Measurements from ENCODE around the gene TMEM131. TPM values are rescaled to one million over a fixed set of nuclear protein-coding genes. Genes with fewer than 3 reads are reported as not detected.
"Not testable (repeated sequence)": the region's sequence is repeated elsewhere in the genome, so short reads cannot be mapped to it uniquely, and the experiment has no call there.

Gene TMEM131
- total RNA-seq, 1 donor from 2014 or later: 35.3 TPM

DNA sequence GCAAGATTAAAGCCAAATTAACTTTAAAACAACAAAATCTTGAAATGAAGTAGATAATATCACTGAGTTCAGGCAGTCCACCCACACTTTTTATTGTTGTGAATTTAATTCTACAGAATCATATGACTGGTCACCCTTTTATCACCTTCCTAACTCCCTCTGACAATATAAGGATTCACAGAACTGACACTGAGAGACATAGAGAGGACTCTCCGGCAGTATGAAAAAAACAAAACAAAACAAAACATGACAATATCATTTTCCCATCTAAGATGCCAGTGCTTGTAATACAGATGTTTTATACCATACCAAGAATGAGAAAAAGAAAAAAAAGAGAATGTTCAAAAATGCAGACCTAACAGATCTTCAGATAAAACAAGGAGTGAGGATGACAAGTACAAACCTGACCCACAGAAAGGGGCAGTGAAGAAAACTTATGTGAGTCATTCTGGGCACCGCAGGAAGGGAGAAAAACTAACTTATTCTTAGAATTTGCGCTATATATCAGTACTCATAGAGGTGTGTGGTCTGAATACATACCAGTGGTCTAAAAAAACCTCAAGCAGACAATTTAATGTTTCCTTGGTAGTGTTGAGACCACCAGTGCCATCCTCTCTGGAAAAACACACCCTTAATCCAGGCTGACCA, 145.7 kb downstream of the TMEM131 start:
- H3K4me2 ChIP-seq (ENCODE audit: low read length): peak overlapping the region; percentile 28
- DNase-seq (ENCODE audit: low read depth) (peak; percentile 65), FAIRE-seq (no peak)
- Mint-ChIP-seq H3K9me3 (ENCODE audit: unreplicated experiment) (no peaks in the 10 kb centered on the region), H3K36me3 (ENCODE audit: low read depth, unreplicated experiment) (peaks cover 4% of the 10 kb centered on the region), H3K27me3 (ENCODE audit: low read depth, unreplicated experiment) (no peaks in the 10 kb centered on the region), H3K27ac (ENCODE audit: unreplicated experiment) (peak overlapping the region; percentile 35), H3K4me3 (ENCODE audit: unreplicated experiment) (no peak overlapping the region), H3K4me1 (ENCODE audit: low read depth, unreplicated experiment) (peaks cover 26% of the 10 kb centered on the region)
- no peaks in the 10 kb centered on the region for H3K36me3 ChIP-seq (ENCODE audit: insufficient read depth, low read length)
- peaks cover 15% of the 10 kb centered on the region for H4K20me1 ChIP-seq (ENCODE audit: insufficient read depth, low read length)
- no peaks in the 10 kb centered on the region for H3K27me3 ChIP-seq (ENCODE audit: insufficient read depth, low read length)
- H3K4me3 ChIP-seq (ENCODE audit: insufficient read depth, low read depth, low read length): no peak overlapping the region
- H3K9ac ChIP-seq (ENCODE audit: low read length): no peak overlapping the region
- peaks cover 15% of the 10 kb centered on the region for H3K79me2 ChIP-seq (ENCODE audit: insufficient read depth, low read length)
- TF ChIP-seq EZH2 (IDR thresholded peaks at IDR 0.05; ENCODE audit: insufficient read depth, low read length): no peak
- TF ChIP-seq, protein P1, sequence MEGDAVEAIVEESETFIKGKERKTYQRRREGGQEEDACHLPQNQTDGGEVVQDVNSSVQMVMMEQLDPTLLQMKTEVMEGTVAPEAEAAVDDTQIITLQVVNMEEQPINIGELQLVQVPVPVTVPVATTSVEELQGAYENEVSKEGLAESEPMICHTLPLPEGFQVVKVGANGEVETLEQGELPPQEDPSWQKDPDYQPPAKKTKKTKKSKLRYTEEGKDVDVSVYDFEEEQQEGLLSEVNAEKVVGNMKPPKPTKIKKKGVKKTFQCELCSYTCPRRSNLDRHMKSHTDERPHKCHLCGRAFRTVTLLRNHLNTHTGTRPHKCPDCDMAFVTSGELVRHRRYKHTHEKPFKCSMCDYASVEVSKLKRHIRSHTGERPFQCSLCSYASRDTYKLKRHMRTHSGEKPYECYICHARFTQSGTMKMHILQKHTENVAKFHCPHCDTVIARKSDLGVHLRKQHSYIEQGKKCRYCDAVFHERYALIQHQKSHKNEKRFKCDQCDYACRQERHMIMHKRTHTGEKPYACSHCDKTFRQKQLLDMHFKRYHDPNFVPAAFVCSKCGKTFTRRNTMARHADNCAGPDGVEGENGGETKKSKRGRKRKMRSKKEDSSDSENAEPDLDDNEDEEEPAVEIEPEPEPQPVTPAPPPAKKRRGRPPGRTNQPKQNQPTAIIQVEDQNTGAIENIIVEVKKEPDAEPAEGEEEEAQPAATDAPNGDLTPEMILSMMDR (IDR thresholded peaks at IDR 0.05; ENCODE audit: insufficient read depth, low read depth, low read length): no peak
- H2AFZ ChIP-seq (ENCODE audit: low read depth, low read length): no peak overlapping the region
- no peak overlapping the region for H3K27ac ChIP-seq (ENCODE audit: low read depth, low read length)
- H3K4me1 ChIP-seq (ENCODE audit: insufficient read depth, low read length): peaks cover 9% of the 10 kb centered on the region
- H3K9me3 ChIP-seq (ENCODE audit: insufficient read depth, low read depth, low read length): no peaks in the 10 kb centered on the region

DNA sequence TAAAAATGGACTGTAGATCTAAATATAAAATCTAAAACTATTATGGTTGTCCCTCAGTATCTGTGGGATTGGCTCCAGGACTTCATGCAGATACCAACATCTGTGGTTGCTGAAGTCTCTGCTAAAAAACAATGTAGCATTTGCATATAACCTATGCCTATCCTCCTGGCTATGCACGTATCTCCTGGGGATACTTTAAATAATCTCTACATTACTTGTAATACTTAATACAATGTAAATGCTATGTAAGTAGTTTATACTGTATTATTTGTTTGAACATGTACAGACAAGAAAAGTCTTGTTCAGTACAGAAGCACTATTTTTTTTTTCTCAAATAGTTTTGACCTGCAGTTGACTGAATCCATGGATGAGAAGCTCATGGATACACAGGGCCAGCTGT, 147.4 kb downstream of the TMEM131 start:
- no peak overlapping the region for H3K4me3 Mint-ChIP-seq (ENCODE audit: unreplicated experiment)
- Histone ChIP-seq H3K36me3 (ENCODE audit: insufficient read depth, low read length) (no peaks in the 10 kb centered on the region), H3K27ac (ENCODE audit: low read depth, low read length) (no peak overlapping the region), H2AFZ (ENCODE audit: low read depth, low read length) (no peak overlapping the region), H3K4me3 (ENCODE audit: insufficient read depth, low read depth, low read length) (no peak overlapping the region), H3K79me2 (ENCODE audit: insufficient read depth, low read length) (peaks cover 23% of the 10 kb centered on the region), H3K27me3 (ENCODE audit: insufficient read depth, low read length) (no peaks in the 10 kb centered on the region), H3K9ac (ENCODE audit: low read length) (no peak overlapping the region), H3K4me1 (ENCODE audit: insufficient read depth, low read length) (peaks cover 9% of the 10 kb centered on the region), H3K4me2 (ENCODE audit: low read length) (no peak overlapping the region), H3K9me3 (ENCODE audit: insufficient read depth, low read depth, low read length) (no peaks in the 10 kb centered on the region), H4K20me1 (ENCODE audit: insufficient read depth, low read length) (peaks cover 21% of the 10 kb centered on the region)
- no peak for TF ChIP-seq EZH2 (IDR thresholded peaks at IDR 0.05; ENCODE audit: insufficient read depth, low read length)
- TF ChIP-seq, protein P1 (IDR thresholded peaks at IDR 0.05; ENCODE audit: insufficient read depth, low read depth, low read length): no peak
- no peak for FAIRE-seq
- DNase-seq (ENCODE audit: low read depth): no peak
- H3K27me3 Mint-ChIP-seq (ENCODE audit: low read depth, unreplicated experiment): no peaks in the 10 kb centered on the region
- no peaks in the 10 kb centered on the region for H3K9me3 Mint-ChIP-seq (ENCODE audit: unreplicated experiment)
- H3K4me1 Mint-ChIP-seq (ENCODE audit: low read depth, unreplicated experiment): peaks cover 26% of the 10 kb centered on the region
- no peaks in the 10 kb centered on the region for H3K36me3 Mint-ChIP-seq (ENCODE audit: low read depth, unreplicated experiment)
- H3K27ac Mint-ChIP-seq (ENCODE audit: unreplicated experiment): no peak overlapping the region

DNA sequence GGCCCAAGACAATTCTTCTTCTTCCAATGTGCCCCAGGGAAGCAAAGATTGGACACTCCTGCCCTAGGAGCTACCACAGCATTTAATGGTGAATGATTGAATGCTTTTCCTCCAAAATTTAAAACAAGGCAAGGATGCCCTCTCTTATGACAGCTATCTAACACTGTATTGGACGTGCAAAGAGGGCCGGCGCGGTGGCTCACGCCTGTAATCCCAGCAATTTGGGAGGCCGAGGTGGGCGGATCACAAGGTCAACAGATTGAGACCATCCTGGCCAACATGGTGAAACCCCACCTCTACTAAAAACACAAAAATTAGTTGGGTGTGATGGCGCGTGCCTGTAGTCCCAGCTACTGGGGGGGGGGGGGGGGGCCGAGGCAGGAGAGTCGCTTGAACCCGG, 149.0 kb downstream of the TMEM131 start:
- not testable (repeated sequence) for H3K9ac ChIP-seq (ENCODE audit: low read length); H3K4me1 ChIP-seq (ENCODE audit: insufficient read depth, low read length); H3K9me3 ChIP-seq (ENCODE audit: insufficient read depth, low read depth, low read length); H3K36me3 Mint-ChIP-seq (ENCODE audit: low read depth, unreplicated experiment); DNase-seq (ENCODE audit: low read depth); H2AFZ ChIP-seq (ENCODE audit: low read depth, low read length); H3K27me3 ChIP-seq (ENCODE audit: insufficient read depth, low read length); H3K36me3 ChIP-seq (ENCODE audit: insufficient read depth, low read length); H3K4me3 ChIP-seq (ENCODE audit: insufficient read depth, low read depth, low read length); H3K27me3 Mint-ChIP-seq (ENCODE audit: low read depth, unreplicated experiment); H3K27ac ChIP-seq (ENCODE audit: low read depth, low read length); FAIRE-seq; H3K27ac Mint-ChIP-seq (ENCODE audit: unreplicated experiment); H3K4me2 ChIP-seq (ENCODE audit: low read length); H3K4me3 Mint-ChIP-seq (ENCODE audit: unreplicated experiment); H3K9me3 Mint-ChIP-seq (ENCODE audit: unreplicated experiment)
- Histone ChIP-seq H4K20me1 (ENCODE audit: insufficient read depth, low read length) (peaks cover 25% of the 10 kb centered on the region), H3K79me2 (ENCODE audit: insufficient read depth, low read length) (peaks cover 23% of the 10 kb centered on the region)
- H3K4me1 Mint-ChIP-seq (ENCODE audit: low read depth, unreplicated experiment): peaks cover 26% of the 10 kb centered on the region

Data from astrocyte (in vitro differentiated cells and primary cell).